Activated T-helper 1 cell treated with anti-CD3 and anti-CD28 coated beads, Interleukin-12 subunit alpha, Interleukin-12 subunit beta, Interleukin-2, Interleukin-4 antibody, amounts not matched to agents 30 ng/mL and 10 ng/mL and 1 ng/mL, durations not matched to agents 14 hours and 24 hours and 36 hours (primary cell): Measurements from ENCODE around the gene MYMX. TPM values are rescaled to one million over a fixed set of nuclear protein-coding genes. Genes with fewer than 3 reads are reported as not detected.
"Not testable (repeated sequence)": the region's sequence is repeated elsewhere in the genome, so short reads cannot be mapped to it uniquely, and the experiment has no call there.

ENCODE experiments used
- DNase-seq: peaks from one replicate; pipeline ENCODE4 v3.0.0; 2021; ENCODE audit warnings: low spot score
- H3K27ac Mint-ChIP-seq: one replicate; pipeline ENCODE4 v1.8.0; 2021; ENCODE audit warnings: mild to moderate bottlenecking, mixed read lengths
- H3K27me3 Mint-ChIP-seq: one replicate; pipeline ENCODE4 v1.8.0; 2022; ENCODE audit warnings: mild to moderate bottlenecking, moderate library complexity, mixed read lengths; ENCODE audit not compliant: insufficient read depth
- H3K36me3 Mint-ChIP-seq: one replicate; pipeline ENCODE4 v1.8.0; 2021; ENCODE audit warnings: low read depth, mixed read lengths
- H3K4me1 Mint-ChIP-seq: one replicate; pipeline ENCODE4 v1.8.0; 2021; ENCODE audit warnings: low read depth, mixed read lengths
- H3K4me3 Mint-ChIP-seq: one replicate; pipeline ENCODE4 v1.8.0; 2021; ENCODE audit warnings: mild to moderate bottlenecking, moderate library complexity, mixed read lengths
- H3K9me3 Mint-ChIP-seq: one replicate; pipeline ENCODE4 v1.8.0; 2021; ENCODE audit warnings: mixed read lengths
- intact Hi-C: fragments of 100-400 bp; cut with micrococcal nuclease; formaldehyde crosslinking; loops from one replicate; pipeline ENCODE4 v1.15.1; 2024
- total RNA-seq: library from RNA; stranded (reverse); gene quantifications from 2 replicates; pipeline ENCODE4 v1.2.3, GENCODE V29; 2022

Gene MYMX
- total RNA-seq, 1 donor from 2014 or later = not detected

DNA sequence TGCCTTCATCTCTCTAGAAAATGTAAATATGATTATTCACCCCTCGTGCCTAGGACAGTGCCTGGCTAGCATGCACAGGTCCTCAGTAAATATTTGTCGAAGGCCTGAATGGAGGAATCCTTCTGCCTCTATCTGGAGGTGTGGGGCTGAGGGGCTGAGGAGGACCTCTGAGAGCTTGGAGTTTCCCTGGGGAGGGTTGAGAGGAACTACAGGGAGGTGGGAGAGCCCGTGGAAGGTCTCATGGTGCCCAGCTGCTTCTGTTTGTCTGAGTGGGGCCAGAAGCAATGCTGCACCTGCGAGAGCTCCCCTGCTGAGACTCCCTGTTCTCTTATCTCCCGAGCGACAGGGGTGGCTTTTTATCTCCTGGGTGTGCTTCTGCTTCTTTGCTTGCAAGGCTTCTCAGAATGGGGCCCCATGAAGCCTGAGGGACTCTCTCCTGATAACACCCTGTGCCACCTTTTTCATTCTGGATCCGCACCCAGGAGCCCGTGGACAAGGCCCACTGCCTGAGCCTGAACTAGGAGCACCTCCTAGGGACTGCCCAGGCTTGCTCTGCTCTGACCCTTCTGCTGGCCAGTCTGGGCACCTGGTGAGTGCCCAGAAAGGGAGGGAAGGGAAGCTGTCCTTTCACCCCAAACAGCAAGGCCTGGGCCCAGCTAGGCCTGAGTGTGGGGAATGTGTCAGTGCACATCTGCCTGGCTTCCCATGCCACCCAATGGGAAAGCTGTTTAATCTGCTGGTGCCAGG is 9.0 kb downstream of the MYMX start:
- Mint-ChIP-seq H3K4me1 (peaks cover 36% of the 10 kb centered on the region), H3K4me3 (peak overlapping the region; percentile 64), H3K27me3 (no peaks in the 10 kb centered on the region), H3K27ac (no peak overlapping the region), H3K9me3 (no peaks in the 10 kb centered on the region), H3K36me3 (peaks cover 7% of the 10 kb centered on the region)
- no peak for DNase-seq
- intact Hi-C loops = no loop called here

DNA sequence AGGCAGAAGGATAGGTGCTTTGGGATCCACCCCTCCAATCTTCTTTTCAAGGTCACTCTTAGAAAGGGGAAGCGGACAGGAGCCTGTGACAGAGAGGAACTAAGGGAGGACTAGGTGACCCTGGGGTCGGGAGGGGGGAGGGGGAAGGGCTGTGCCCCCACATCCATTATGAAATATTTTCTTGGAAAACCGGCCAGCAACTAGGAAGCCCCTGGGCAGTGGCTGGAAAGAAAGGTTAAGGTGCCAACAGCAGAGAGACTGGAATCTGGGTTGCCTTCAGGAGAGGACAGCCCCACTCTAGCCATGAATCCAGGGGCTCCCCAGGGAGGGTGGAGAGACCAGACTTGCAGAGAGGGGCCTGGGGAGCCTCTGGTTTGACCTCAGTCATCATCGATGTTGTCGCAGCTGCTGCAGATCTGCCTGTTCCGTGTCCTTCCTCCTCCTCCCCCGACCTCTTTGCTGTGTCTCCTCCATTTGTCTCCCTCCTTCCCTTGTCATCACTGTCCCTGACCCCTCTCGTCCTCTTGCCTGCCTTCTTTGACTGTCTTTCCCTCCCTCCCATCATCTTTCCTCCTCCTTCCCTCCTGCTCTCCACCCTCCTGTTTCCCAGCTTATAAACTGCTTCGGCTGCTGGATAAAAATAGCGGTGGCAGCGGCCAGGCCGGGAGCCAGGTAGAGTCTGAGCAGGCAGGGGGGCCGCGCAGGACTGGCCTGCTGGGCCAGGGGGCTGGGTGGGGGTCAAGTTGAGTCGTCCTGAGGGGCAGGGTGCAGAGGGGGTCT is 9.8 kb downstream of the MYMX start:
- Mint-ChIP-seq H3K9me3 (no peaks in the 10 kb centered on the region), H3K27me3 (no peaks in the 10 kb centered on the region), H3K4me1 (peaks cover 31% of the 10 kb centered on the region), H3K4me3 (no peak overlapping the region), H3K36me3 (peaks cover 10% of the 10 kb centered on the region), H3K27ac (no peak overlapping the region)
- no peak for DNase-seq
- intact Hi-C loops = no loop called here

DNA sequence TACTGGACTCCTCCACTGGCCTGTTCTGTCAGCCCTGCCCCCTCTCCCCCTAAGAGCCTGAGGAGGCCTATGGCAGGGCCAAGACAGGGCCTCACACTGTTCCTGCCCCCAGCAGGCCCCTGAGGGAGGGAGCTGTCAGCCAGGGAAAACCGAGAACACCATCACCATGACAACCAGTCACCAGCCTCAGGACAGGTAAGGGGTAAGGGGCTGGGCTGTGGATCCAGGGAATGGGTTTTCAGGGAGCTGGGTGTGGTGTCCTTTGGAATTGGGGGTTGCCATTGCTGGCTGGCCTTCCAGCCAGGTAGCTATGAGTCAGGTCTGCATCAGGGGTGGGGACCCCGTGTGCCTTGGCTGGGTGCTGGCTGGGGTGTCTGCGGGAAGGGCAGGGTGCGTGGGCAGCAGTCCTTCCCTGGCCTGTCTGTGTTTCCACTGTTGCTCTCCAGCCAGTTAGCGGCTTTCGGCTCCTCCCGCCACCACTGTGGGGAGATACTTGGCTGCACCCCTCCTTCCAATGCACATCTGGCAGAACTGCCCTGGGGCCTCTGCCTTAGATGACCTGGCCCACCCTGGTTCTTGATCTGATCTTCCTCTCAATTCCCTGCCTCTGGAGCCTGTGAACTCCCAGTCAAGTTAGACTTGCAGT is 10.5 kb downstream of the MYMX start:
- DNase-seq = no peak
- Mint-ChIP-seq H3K9me3 (no peaks in the 10 kb centered on the region), H3K36me3 (peaks cover 10% of the 10 kb centered on the region), H3K4me3 (no peak overlapping the region), H3K27ac (no peak overlapping the region), H3K4me1 (peaks cover 23% of the 10 kb centered on the region), H3K27me3 (no peaks in the 10 kb centered on the region)
- intact Hi-C loops = no loop called here

GRCh38 chr6:44228031-44228430 is 11.3 kb downstream of the MYMX start:
- Mint-ChIP-seq H3K9me3 (no peaks in the 10 kb centered on the region), H3K27ac (no peak overlapping the region), H3K4me3 (no peak overlapping the region), H3K36me3 (peaks cover 13% of the 10 kb centered on the region), H3K4me1 (peaks cover 16% of the 10 kb centered on the region), H3K27me3 (no peaks in the 10 kb centered on the region)
- DNase-seq = no peak
- intact Hi-C loops = no loop called here

DNA sequence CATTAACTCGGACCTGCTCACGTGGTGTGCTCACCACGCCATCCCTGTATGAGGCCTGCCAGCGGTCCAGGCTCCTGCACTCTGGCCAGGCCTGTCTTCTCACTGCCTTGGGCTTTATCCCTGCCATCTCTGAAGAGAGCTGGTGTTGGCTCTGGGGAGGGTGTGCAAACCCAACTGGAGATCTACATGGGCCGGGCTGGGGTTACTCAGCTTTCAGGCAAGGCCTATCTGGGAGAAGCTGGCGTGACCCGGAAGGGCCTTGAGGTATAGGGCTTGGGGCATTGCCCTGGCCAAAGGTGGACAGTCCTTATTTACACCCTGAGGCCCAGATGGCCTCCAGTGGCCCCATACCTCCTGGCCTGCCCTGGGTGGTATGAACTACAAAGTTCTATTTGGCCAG is 11.7 kb downstream of the MYMX start:
- H3K36me3 Mint-ChIP-seq = peaks cover 14% of the 10 kb centered on the region
- no peaks in the 10 kb centered on the region for H3K9me3 Mint-ChIP-seq
- intact Hi-C loops = no loop called here
- H3K4me3 Mint-ChIP-seq = no peak overlapping the region
- peaks cover 14% of the 10 kb centered on the region for H3K4me1 Mint-ChIP-seq
- H3K27me3 Mint-ChIP-seq = no peaks in the 10 kb centered on the region
- no peak for DNase-seq
- no peak overlapping the region for H3K27ac Mint-ChIP-seq

- Mint-ChIP-seq H3K36me3 (peaks cover 17% of the 10 kb centered on the region), H3K27ac (no peak overlapping the region), H3K4me3 (no peak overlapping the region), H3K9me3 (no peaks in the 10 kb centered on the region), H3K27me3 (no peaks in the 10 kb centered on the region), H3K4me1 (peaks cover 14% of the 10 kb centered on the region)
- intact Hi-C loops = no loop called here
- DNase-seq = no peak
These were observed 12.1 kb downstream of the MYMX start for GRCh38 chr6:44228836-44229235.

GRCh38 chr6:44229376-44230033 is 12.8 kb downstream of the MYMX start:
- DNase-seq = no peak
- H3K36me3 Mint-ChIP-seq = peaks cover 17% of the 10 kb centered on the region
- H3K4me1 Mint-ChIP-seq = peaks cover 8% of the 10 kb centered on the region
- no peaks in the 10 kb centered on the region for H3K27me3 Mint-ChIP-seq
- no peak overlapping the region for H3K4me3 Mint-ChIP-seq
- H3K27ac Mint-ChIP-seq = no peak overlapping the region
- intact Hi-C loops = no loop called here
- H3K9me3 Mint-ChIP-seq = no peaks in the 10 kb centered on the region

DNA sequence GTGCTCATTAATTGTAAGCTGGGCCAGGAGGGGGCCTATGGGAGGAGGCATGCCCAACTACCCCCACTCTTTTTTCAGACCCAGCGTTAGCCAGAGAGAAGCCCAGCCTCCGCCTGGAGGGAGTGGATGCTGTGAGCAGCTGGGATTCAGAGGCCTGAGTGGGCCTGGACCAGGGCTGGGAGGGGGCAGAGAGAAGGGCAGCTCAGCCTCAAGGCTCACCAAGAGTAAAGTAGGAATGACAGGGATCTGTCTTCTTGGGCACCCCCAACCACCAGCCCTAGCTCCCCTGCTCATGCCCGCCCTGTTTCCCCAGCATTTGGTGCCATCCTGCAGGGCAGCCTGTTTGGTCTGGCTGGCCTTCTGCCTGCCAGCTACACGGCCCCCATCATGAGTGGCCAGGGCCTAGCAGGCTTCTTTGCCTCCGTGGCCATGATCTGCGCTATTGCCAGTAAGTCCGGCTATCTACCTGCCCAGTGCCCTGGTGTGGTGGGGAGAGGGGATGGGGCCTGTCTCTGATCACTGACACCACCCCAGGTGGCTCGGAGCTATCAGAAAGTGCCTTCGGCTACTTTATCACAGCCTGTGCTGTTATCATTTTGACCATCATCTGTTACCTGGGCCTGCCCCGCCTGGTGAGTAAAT is 13.4 kb downstream of the MYMX start:
- intact Hi-C loops = no loop called here
- Mint-ChIP-seq H3K4me3 (no peak overlapping the region), H3K27ac (no peak overlapping the region), H3K9me3 (no peaks in the 10 kb centered on the region), H3K36me3 (peaks cover 17% of the 10 kb centered on the region), H3K4me1 (peaks cover 1% of the 10 kb centered on the region), H3K27me3 (no peaks in the 10 kb centered on the region)
- no peak for DNase-seq

GRCh38 chr6:44231426-44231825 is 14.7 kb downstream of the MYMX start:
- H3K9me3 Mint-ChIP-seq, DNase-seq, H3K4me3 Mint-ChIP-seq, intact Hi-C loops, H3K4me1 Mint-ChIP-seq, H3K27ac Mint-ChIP-seq, H3K27me3 Mint-ChIP-seq: not testable (repeated sequence)
- peaks cover 18% of the 10 kb centered on the region for H3K36me3 Mint-ChIP-seq

- H3K36me3 Mint-ChIP-seq = peaks cover 18% of the 10 kb centered on the region
- no peak overlapping the region for H3K4me3 Mint-ChIP-seq
- peak overlapping the region; percentile 19 for H3K27ac Mint-ChIP-seq
- peaks cover 8% of the 10 kb centered on the region for H3K4me1 Mint-ChIP-seq
- H3K27me3 Mint-ChIP-seq = no peaks in the 10 kb centered on the region
- intact Hi-C loops = no loop called here
- H3K9me3 Mint-ChIP-seq = no peaks in the 10 kb centered on the region
- no peak for DNase-seq
These were observed 16.2 kb downstream of the MYMX start for GRCh38 chr6:44232676-44233566.

DNA sequence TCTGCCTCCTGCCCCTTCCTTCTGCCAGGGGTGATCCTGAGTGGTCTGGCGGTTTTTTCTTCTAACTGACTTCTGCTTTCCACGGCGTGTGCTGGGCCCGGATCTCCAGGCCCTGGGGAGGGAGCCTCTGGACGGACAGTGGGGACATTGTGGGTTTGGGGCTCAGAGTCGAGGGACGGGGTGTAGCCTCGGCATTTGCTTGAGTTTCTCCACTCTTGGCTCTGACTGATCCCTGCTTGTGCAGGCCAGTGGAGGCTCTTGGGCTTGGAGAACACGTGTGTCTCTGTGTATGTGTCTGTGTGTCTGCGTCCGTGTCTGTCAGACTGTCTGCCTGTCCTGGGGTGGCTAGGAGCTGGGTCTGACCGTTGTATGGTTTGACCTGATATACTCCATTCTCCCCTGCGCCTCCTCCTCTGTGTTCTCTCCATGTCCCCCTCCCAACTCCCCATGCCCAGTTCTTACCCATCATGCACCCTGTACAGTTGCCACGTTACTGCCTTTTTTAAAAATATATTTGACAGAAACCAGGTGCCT is 16.9 kb downstream of the MYMX start:
- intact Hi-C loops = no loop called here
- no peak overlapping the region for H3K27ac Mint-ChIP-seq
- no peaks in the 10 kb centered on the region for H3K9me3 Mint-ChIP-seq
- H3K36me3 Mint-ChIP-seq = peaks cover 18% of the 10 kb centered on the region
- DNase-seq = no peak
- no peak overlapping the region for H3K4me3 Mint-ChIP-seq
- H3K4me1 Mint-ChIP-seq = peaks cover 12% of the 10 kb centered on the region
- no peaks in the 10 kb centered on the region for H3K27me3 Mint-ChIP-seq
